ENCODE measurements around the gene USF3. TPM values are rescaled to one million over a fixed set of nuclear protein-coding genes. Genes with fewer than 3 reads are reported as not detected.

Gene USF3
- total and polyA plus RNA-seq, 2 of the 8 experiments (the other 6 are each of a cell fraction or from before 2014, with no cell fraction given): 9.6 to 18.5 TPM

DNA sequence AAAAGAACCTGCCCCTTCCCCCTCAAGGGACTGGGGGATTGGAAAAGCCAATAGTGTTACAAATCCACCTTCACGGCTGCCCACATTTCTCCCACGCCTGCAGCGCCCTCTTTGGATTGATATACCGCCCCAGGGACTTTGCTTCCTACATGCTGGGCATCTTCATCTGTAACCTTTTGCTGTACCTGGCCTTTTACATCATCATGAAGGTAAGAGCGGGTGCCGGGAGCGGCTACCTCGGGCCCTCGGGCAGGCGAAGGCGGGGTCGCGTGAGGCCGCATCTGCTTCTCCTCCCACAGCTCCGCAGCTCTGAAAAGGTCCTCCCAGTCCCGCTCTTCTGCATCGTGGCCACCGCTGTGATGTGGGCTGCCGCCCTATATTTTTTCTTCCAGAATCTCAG is 73.1 kb downstream of the USF3 start (continued):
- no peak for TF ChIP-seq JUND (IDR thresholded peaks at IDR 0.05; ENCODE audit: low read length)
- TF ChIP-seq SIN3A (conservative IDR thresholded peaks at IDR 0.05 in 1 of 2, IDR thresholded peaks at IDR 0.05 in 1 of 2; ENCODE audit: low read depth in 1 of 2, low read length in 2 of 2): no peak
- TF ChIP-seq CREB1 (IDR thresholded peaks at IDR 0.05): no peak

All from H1 (cell line).